HG03469 (cell line): Measurements from ENCODE around the gene COMT.
"Not testable (repeated sequence)": the region's sequence is repeated elsewhere in the genome, so short reads cannot be mapped to it uniquely, and the experiment has no call there.

Experiments used
- ATAC-seq: cut with Tn5 transposase; IDR thresholded peaks from one replicate; pipeline ENCODE4 v1.9.1; 2021; ENCODE audit warnings: mild to moderate bottlenecking, moderate library complexity, moderate number of reproducible peaks; ENCODE audit not compliant: unreplicated experiment

The COMT gene

GRCh38 chr22:19928207-19928606 is 13.4 kb upstream of the COMT start:
- no peak for ATAC-seq

- ATAC-seq: no peak
These were observed 11.7 kb upstream of the COMT start for GRCh38 chr22:19929586-19930550.

- no peak for ATAC-seq
These were observed 10.8 kb upstream of the COMT start for GRCh38 chr22:19930551-19931486.

GRCh38 chr22:19931514-19931913 is 10.1 kb upstream of the COMT start:
- no peak for ATAC-seq

GRCh38 chr22:19932367-19933206 is 9.0 kb upstream of the COMT start:
- ATAC-seq: no peak

GRCh38 chr22:19933341-19934241 is 8.0 kb upstream of the COMT start:
- ATAC-seq: no peak

GRCh38 chr22:19935123-19935718 is 6.4 kb upstream of the COMT start:
- not testable (repeated sequence) for ATAC-seq

GRCh38 chr22:19936513-19936912 is 5.1 kb upstream of the COMT start:
- no peak for ATAC-seq

- no peak for ATAC-seq
These were observed 3.7 kb upstream of the COMT start for GRCh38 chr22:19937616-19938473.

GRCh38 chr22:19940536-19941364 is 822 bp upstream of the COMT start:
- ATAC-seq: no peak

GRCh38 chr22:19942157-19943081 is 847 bp downstream of the COMT start:
- ATAC-seq: no peak

GRCh38 chr22:19943082-19944026 is 1.8 kb downstream of the COMT start:
- no peak for ATAC-seq

GRCh38 chr22:19948057-19948760 is 6.6 kb downstream of the COMT start:
- no peak for ATAC-seq

- ATAC-seq: no peak
These were observed 9.8 kb downstream of the COMT start for GRCh38 chr22:19951346-19951745.
